ENCODE results near the gene MINK1. TPM values are rescaled to one million over a fixed set of nuclear protein-coding genes. Genes with fewer than 3 reads are reported as not detected.

The MINK1 gene
- total RNA-seq: 21.0 TPM

DNA sequence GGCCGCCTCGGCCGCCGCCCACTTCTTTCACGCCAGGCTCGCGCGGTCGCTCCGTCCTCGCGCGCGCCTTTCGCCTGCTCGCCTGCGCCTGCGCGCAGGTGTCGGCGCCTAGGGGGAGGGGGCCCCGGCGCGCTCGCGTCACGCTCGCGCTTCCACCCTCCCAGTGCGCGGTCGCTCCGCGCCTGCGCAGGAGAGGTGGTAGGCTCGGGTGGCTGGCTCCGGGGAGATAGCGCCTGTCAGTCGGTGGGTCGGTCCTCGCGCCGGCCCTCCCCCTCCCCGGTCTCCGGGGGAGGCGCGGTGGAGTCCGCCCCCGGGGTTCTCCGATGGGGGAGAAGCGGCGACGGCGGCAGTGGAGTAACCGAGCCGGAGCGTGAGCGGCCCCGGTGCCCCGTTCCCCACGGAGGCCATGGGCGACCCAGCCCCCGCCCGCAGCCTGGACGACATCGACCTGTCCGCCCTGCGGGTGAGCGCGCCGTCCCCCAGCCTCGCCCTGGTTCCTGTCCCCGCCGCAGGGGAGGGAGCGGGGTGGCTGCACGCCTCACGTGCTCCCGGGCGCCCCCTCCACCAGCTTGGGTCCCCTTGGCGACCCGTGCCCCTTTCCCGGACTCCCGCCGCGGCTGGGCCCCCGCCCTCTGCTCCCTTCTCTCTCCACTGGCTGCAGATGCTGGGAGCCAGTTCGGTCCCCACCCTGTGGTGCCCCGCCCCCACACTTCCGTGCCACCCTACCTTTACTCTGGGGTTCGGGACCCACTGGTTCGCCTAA is at the start of gene MINK1:
Gene MINK1, plus strand, starts transcription at position 163 of the 763 bp plus-strand sequence. Its CDS starts 244 bp downstream, at position 407.
- DNase-seq (ENCODE audit: low read depth in 2 of 3, low spot score in 2 of 3): peak; percentile 92 to 94 (median 94)

DNA sequence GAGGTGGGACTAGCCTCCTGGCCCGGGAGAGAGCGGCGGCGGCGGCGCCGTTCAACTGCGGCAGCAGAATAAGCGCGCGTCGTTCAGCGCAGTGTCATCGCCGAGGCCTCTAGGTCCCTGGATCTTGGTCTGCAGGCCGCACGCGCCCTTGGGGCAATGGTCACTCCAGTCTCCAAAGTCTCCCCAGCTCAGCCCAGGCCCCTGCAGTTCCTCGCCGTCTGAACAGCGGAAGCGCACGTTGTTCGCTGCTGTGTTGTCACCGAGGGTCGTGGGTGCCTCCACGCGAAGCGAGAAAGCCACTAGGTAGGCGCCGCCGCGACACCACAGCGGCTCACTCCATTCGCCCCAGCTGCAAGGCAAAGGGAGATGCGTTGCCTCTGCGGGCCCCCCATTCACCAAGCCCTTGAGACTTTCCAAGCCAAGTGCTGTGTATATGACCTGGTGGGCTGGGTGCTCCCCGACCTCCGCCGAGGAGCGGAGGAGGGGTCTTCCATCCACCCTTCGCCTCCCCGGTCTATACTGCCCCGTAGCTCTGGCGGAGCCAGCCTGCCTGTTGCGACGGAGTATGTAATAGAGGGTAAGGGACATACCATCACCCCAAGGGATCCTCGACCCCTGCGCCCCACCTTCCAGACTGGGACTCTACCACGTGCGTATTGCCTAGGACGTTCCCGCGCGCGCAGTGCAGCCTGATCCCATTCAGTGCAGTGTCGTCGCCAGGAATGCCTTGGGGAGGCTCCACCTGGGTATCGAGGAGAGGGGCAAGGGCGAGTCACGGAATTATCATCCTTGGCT is 47.6 kb upstream of the MINK1 start:
- no peak for DNase-seq (ENCODE audit: low read depth in 2 of 3, low spot score in 2 of 3)

DNA sequence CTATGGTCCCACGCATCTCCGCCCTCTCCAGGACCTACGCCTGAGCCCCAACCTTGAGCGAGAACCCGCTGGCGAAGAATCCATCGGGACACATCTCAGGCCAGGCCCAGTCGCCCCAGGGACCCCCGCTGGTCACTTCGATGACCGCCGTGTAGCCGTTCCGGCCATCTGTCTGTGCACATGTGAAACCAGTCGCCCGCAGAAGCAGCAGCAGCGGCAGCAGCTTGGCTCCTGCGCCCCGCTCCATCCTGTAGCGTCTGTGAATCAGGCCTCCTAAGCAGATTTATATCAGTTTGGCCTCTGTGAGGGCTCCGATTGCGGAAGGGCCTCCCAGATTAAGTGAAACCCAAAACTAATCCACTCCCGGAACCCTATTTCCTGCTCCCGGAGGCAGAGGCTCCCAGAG is 47.0 kb upstream of the MINK1 start, which contains the start of gene VMO1:
Gene VMO1, minus strand, starts transcription at position 259 of the 406 bp plus-strand sequence. Its CDS starts 12 bp downstream, at position 247.
- DNase-seq (ENCODE audit: low read depth in 2 of 3, low spot score in 2 of 3): peak in 1 of 3 donors; percentile 46

GRCh38 chr17:4786516-4786915 is 46.6 kb upstream of the MINK1 start:
- no peak for DNase-seq (ENCODE audit: low read depth in 2 of 3, low spot score in 2 of 3)

GRCh38 chr17:4788159-4788806 is 44.9 kb upstream of the MINK1 start:
- no peak for DNase-seq (ENCODE audit: low read depth in 2 of 3, low spot score in 2 of 3)

DNA sequence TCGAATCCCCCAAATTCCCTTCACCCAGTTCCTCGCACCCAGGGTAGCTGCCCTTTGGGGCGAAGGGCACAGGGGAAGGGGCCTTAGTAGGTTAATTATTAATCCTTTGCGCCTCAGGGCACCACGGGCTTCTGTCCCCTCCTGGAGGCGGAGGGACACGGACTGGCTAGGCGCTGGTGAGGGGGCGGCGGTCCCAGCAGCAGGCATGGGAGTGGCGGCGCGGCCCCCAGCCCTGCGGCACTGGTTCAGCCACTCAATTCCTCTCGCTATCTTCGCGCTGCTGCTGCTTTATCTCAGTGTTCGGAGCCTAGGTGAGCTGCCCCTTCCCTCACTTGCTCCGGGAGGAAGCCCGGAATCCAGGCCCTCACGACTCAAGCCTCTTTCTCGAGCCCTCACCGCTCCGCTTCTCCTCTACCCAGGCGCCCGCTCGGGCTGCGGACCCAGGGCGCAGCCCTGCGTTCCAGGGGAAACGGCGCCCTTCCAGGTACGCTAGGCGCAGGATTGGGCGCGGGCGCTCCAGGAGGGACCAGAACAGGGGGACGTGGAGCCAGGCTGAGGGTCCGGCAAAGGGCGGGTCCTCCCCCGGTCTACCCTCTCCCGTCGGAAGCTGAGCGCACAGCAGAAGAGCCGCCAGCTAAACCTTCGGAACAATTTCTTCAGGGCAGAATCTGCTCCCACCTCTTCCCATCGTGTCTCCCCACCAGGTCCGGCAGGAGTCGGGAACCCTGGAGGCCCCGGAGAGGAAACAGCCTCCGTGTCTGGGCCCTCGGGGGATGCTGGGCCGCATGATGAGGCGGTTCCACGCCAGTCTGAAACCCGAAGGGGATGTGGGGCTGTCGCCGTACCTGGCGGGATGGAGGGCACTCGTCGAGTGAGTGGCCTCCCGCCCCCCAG is 44.1 kb upstream of the MINK1 start, which contains the start of gene GLTPD2:
Gene GLTPD2, plus strand, starts transcription at position 158 of the 894 bp plus-strand sequence. Its CDS starts 48 bp downstream, at position 206.
- DNase-seq (ENCODE audit: low read depth in 2 of 3, low spot score in 2 of 3): no peak

GRCh38 chr17:4789701-4789950 is 43.5 kb upstream of the MINK1 start:
- peak in 1 of 3 donors; percentile 60 for DNase-seq (ENCODE audit: low read depth in 2 of 3, low spot score in 2 of 3)

- peak; percentile 65 to 78 (median 67) for DNase-seq (ENCODE audit: low read depth in 2 of 3, low spot score in 2 of 3)
Observed at GRCh38 chr17:4789951-4790704, 43.0 kb upstream of the MINK1 start.

- no peak for DNase-seq (ENCODE audit: low read depth in 2 of 3, low spot score in 2 of 3)
Observed at GRCh38 chr17:4790705-4791088, 42.4 kb upstream of the MINK1 start.

DNA sequence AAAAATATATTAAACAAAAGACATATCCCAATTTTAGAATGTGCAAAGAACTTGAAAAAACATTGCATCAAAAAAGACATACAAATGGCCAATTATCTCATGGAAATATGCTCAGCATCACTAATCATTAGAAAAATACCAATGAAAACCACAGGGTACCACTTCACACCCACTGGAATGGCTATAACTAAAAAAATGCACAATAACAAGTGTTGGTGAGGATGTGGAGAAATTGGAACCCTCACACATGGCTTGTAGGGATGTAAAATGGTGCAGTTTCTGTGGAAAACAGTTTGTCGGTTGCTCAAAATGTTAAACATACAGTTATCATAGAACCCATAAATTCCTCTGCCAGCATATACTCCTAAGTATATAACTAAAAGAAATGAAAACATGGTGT is 38.0 kb upstream of the MINK1 start:
- no peak for DNase-seq (ENCODE audit: low read depth in 2 of 3, low spot score in 2 of 3)

- DNase-seq (ENCODE audit: low read depth in 2 of 3, low spot score in 2 of 3): no peak
Observed at GRCh38 chr17:4796552-4796920, 36.6 kb upstream of the MINK1 start.

DNA sequence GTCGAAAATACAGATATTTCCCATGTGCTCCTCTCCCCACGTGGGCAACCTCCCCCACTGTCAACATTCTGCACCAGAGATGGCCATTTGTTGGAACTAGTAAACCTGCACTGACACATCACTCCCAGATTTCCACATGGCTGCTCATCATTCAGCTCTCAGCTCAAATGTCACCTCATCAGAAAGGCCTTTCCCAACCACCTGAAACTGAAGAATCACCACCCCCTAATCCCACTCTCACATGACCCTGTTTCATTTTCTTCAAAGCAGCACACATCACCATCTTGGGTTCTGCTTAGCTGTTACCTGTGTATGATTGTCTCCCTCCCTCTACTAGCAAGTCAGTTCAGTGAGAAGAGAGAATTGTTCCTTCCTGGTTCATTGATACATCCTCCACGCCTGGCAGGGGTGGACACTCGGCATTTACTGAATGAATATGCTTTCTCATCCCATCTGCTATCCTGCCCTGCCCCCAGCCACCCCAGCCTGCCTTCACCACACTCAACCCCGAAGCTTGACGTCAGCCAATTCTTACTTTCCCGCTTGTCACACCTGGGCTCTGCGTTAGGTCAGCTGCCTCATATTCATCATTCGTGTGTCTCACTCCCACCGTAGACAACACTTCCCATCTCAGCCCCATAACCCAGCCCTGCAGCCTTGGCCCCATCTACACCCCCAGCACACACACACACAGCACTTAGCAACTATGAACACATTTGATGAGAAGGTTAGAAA is 32.5 kb upstream of the MINK1 start:
- DNase-seq (ENCODE audit: low read depth in 2 of 3, low spot score in 2 of 3): no peak

DNA sequence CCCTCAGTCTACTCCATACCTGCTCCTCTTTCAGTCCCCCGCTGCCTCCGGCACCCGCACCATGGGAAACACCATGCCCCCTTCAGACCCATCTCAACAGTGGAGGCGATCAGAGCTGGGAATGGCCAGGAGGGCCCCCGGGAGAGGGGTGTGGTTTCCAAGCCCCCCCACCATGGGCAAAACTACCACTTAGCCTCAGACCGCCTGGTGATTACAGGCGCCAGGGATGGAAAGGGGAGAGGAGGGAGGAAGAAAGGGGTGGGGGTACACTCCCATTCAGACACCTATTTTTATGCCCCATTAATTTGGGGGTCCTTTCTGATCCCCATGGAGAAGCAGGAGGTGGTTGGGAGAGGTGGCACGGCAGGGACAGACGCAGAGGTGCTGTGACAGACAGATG is 30.9 kb upstream of the MINK1 start, which contains the start of gene C17orf114:
Gene C17orf114, minus strand, starts transcription at position 101 of the 400 bp plus-strand sequence.
- no peak for DNase-seq (ENCODE audit: low read depth in 2 of 3, low spot score in 2 of 3)

- no peak for DNase-seq (ENCODE audit: low read depth in 2 of 3, low spot score in 2 of 3)
Observed at GRCh38 chr17:4806456-4806776, 26.7 kb upstream of the MINK1 start.

DNA sequence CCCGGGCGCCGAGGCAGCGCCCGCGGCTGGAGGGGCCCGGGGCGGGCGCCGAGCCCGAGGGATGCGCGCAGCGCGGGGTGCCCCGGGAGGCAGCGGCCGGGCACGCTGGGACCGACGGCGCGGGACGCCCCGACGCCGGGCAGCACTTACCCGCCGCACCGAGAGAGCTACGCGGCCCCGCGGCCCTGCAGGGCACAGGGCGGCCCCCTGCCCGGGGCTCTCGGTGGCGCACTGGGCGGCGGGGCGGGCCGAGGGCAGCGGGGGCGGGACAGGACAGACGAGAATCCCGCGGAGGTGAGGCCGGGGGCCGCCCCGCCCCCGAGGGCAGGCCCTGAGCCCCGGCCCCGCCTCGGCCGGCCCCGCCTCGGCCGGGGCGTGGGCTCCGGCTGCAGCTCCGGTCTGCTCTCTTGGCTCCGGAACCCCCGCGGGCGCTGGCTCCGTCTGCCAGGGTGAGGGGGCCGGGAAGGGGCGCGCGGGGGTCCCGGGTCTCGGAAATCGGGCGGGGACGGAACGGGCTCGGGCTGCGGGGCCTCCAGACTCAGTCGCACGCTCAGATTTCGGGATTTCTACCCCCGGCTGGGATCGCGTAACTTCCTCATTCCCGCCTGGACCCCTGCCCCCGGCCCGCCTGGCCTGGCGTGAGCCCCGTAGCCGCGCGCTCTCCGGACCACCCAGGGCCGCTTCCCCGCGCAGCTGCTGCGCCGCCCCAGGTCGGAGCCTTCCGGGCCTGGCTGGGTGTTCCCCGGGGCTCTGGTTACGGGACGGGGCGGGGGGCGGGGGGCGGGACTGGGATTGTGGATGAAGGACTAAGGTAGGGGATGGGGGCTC is 26.1 kb upstream of the MINK1 start, which contains the start of gene PLD2:
Gene PLD2, plus strand, starts transcription at position 376 of the 828 bp plus-strand sequence. CDS start 621 bp downstream, outside the sequence.
- peak; percentile 66 to 82 (median 81) for DNase-seq (ENCODE audit: low read depth in 2 of 3, low spot score in 2 of 3)

DNA sequence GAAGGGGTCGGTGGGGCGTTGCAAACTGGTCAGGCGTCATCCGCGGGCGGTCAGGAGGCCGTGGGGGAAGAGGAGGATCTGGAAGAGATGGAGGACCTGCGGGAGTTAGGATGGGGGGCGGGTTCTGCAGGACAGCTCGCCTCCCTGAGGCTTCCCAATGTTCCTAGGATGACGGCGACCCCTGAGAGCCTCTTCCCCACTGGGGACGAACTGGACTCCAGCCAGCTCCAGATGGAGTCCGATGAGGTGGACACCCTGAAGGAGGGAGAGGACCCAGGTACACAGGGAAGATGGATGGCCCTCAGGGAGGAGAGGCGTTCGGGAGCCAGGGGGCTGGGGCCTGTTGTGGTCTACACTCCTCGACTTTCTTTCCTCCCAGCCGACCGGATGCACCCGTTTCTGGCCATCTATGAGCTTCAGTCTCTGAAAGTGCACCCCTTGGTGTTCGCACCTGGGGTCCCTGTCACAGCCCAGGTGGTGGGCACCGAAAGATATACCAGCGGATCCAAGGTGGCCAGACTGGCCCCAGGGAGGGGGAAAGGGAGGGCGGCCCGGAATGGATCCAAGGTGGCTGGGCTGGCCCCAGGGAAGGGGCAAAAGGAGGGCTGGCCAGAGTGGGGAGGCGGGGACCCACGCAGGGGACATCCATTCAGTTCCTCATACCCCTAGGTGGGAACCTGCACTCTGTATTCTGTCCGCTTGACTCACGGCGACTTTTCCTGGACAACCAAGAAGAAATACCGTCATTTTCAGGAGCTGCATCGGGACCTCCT is 25.3 kb upstream of the MINK1 start:
- DNase-seq (ENCODE audit: low read depth in 2 of 3, low spot score in 2 of 3): no peak

DNA sequence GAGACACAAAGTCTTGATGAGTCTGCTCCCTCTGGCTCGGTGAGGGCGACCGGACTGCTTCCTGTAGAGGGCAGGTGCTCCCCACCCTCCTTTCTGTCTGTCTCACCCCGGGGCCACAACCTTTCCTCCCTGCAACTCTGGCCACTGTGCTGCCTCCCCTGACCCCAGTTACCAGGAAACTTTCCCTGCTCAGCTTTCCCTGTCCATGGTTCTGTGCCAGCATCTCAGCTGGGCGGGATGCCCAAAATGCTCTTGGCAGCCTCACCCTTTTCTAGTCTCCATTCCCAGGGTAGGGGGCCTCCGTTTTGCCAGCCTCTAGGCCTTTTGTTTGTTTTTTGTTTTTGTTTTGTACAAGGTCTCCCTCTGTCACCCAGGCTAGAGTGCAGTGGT is 24.8 kb upstream of the MINK1 start:
- DNase-seq (ENCODE audit: low read depth in 2 of 3, low spot score in 2 of 3): no peak
